Neural cell (in vitro differentiated cells): ENCODE data around the gene DNAJB7. TPM values are rescaled to one million over a fixed set of nuclear protein-coding genes. Genes with fewer than 3 reads are reported as not detected.

Experiments
- H2AFZ ChIP-seq: fragments of 200-600, 300-800 bp; sonication (generic), shearing (Covaris generic); 2 replicates; pipeline ENCODE4 v1.6.0; 2014; ENCODE audit warnings: low read depth, mild to moderate bottlenecking, antibody characterized with exemption, low read length, moderate library complexity
- H3F3A ChIP-seq: fragments of 200-600 bp; shearing (Covaris generic); 2 replicates; pipeline ENCODE4 v1.6.1; 2016; ENCODE audit warnings: mild to moderate bottlenecking, moderate library complexity, mixed read lengths, antibody characterized with exemption, low read length; ENCODE audit not compliant: insufficient read depth, poor library complexity, severe bottlenecking
- H3K27ac ChIP-seq: fragments of 200-600, 300-800 bp; sonication (generic), shearing (Covaris generic); 2 replicates; pipeline ENCODE4 v1.5.1; 2014; ENCODE audit warnings: mild to moderate bottlenecking, low read length, moderate library complexity
- H3K27me3 ChIP-seq: fragments of 300-800, 200-600 bp; sonication (generic), shearing (Covaris generic); 2 replicates; pipeline ENCODE4 v1.6.0; 2014; ENCODE audit warnings: mild to moderate bottlenecking, low read depth, low read length, moderate library complexity; ENCODE audit not compliant: insufficient read depth
- H3K36me3 ChIP-seq: fragments of 300-800, 200-600 bp; sonication (generic), shearing (Covaris generic); 2 replicates; pipeline ENCODE4 v1.5.1; 2014; ENCODE audit warnings: mild to moderate bottlenecking, antibody characterized with exemption, low read length, moderate library complexity; ENCODE audit not compliant: insufficient read depth
- H3K4me2 ChIP-seq: fragments of 300-800, 200-600 bp; sonication (generic), shearing (Covaris generic); 2 replicates; pipeline ENCODE4 v1.6.0; 2014; ENCODE audit warnings: mild to moderate bottlenecking, low read length
- H3K4me3 ChIP-seq: fragments of 300-800, 200-600 bp; sonication (generic), shearing (Covaris generic); 2 replicates; pipeline ENCODE4 v1.5.1; 2014; ENCODE audit warnings: mild to moderate bottlenecking, low read length, moderate library complexity
- H3K79me2 ChIP-seq: fragments of 200-600 bp; shearing (Covaris generic); replicated peaks from 2 replicates; pipeline ENCODE4 v1.6.0; 2014; ENCODE audit warnings: mild to moderate bottlenecking, low read length, moderate library complexity; ENCODE audit not compliant: insufficient read depth
- H3K9ac ChIP-seq: fragments of 300-800, 200-600 bp; sonication (generic), shearing (Covaris generic); 2 replicates; pipeline ENCODE4 v1.6.1; 2016; ENCODE audit warnings: mild to moderate bottlenecking, low read length, mixed read lengths
- H3K9me2 ChIP-seq: fragments of 200-600 bp; shearing (Covaris generic); 2 replicates; pipeline ENCODE4 v1.6.1; 2016; ENCODE audit warnings: mild to moderate bottlenecking, low read length, mixed read lengths; ENCODE audit not compliant: insufficient read depth
- H3K9me3 ChIP-seq: fragments of 200-600, 300-800 bp; sonication (generic), shearing (Covaris generic); 2 replicates; pipeline ENCODE4 v1.6.1; 2016; ENCODE audit warnings: mild to moderate bottlenecking, mixed run types, low read length, moderate library complexity, mixed read lengths
- H4K20me1 ChIP-seq: fragments of 200-600 bp; shearing (Covaris generic); 2 replicates; pipeline ENCODE4 v1.6.1; 2016; ENCODE audit warnings: mild to moderate bottlenecking, mixed run types; ENCODE audit not compliant: insufficient read depth
- CTCF ChIP-seq: fragments of 450-650 bp; IDR thresholded peaks from 2 replicates; pipeline ENCODE4 v1.5.1; 2014; ENCODE audit warnings: antibody characterized with exemption, mild to moderate bottlenecking, moderate library complexity; ENCODE audit not compliant: poor library complexity, severe bottlenecking
- EP300 ChIP-seq: fragments of 450-650 bp; conservative IDR thresholded peaks from 2 replicates; pipeline ENCODE4 v1.6.1; 2014; ENCODE audit warnings: antibody characterized with exemption, mild to moderate bottlenecking, moderate library complexity; ENCODE audit not compliant: poor library complexity, severe bottlenecking
- EZH2 ChIP-seq: fragments of 200-600, 300-800 bp; shearing (Covaris generic), sonication (generic); IDR thresholded peaks from 2 replicates; pipeline ENCODE4 v1.6.1; 2014; ENCODE audit warnings: antibody characterized with exemption, low read length, borderline replicate concordance, mild to moderate bottlenecking; ENCODE audit not compliant: insufficient read depth, poor library complexity, severe bottlenecking
- MXI1 ChIP-seq: fragments of 450-650 bp; conservative IDR thresholded peaks from 2 replicates; pipeline ENCODE4 v1.6.1; 2014; ENCODE audit warnings: antibody characterized with exemption, mild to moderate bottlenecking; ENCODE audit not compliant: poor library complexity, severe bottlenecking
- POLR2AphosphoS5 ChIP-seq: IDR thresholded peaks from 2 replicates; pipeline ENCODE4 v1.6.1; 2012
- RAD21 ChIP-seq: fragments of 450-650 bp; conservative IDR thresholded peaks from 2 replicates; pipeline ENCODE4 v1.6.1; 2014; ENCODE audit warnings: antibody characterized with exemption, mild to moderate bottlenecking, moderate library complexity
- REST ChIP-seq: IDR thresholded peaks from 2 replicates; pipeline ENCODE4 v1.6.1; 2012; ENCODE audit warnings: borderline replicate concordance
- SMC3 ChIP-seq: fragments of 450-650 bp; conservative IDR thresholded peaks from 2 replicates; pipeline ENCODE4 v1.6.1; 2014; ENCODE audit warnings: antibody characterized with exemption, mild to moderate bottlenecking, moderate library complexity; ENCODE audit not compliant: poor library complexity
- TAF1 ChIP-seq: IDR thresholded peaks from 2 replicates; pipeline ENCODE4 v1.6.1; 2012; ENCODE audit warnings: low read depth
- polyA plus RNA-seq: library from polyadenylated mRNA; depleted of rRNA; stranded (reverse); fragments of >200 nt; gene quantifications from 2 replicates; pipeline ENCODE4 v1.2.3, GENCODE V29; 2014

The DNAJB7 gene
- polyA plus RNA-seq, 1 donor from 2014 or later: not detected

- Histone ChIP-seq H3K27me3 (no peaks in the 10 kb centered on the region), H3K9ac (peak within 1 kb of the TSS; percentile 92), H3K79me2 (peaks cover 81% of the 10 kb centered on the region), H2AFZ (peak within 1 kb of the TSS; percentile 95), H3K9me3 (no peaks in the 10 kb centered on the region), H3K4me2 (peak within 1 kb of the TSS; percentile 71), H4K20me1 (peaks cover 3% of the 10 kb centered on the region), H3F3A (peaks cover 4% of the 10 kb centered on the region), H3K36me3 (no peaks in the 10 kb centered on the region), H3K9me2 (no peaks in the 10 kb centered on the region), H3K4me3 (peak within 1 kb of the TSS; percentile 85), H3K27ac (peak within 1 kb of the TSS; percentile 97)
- TF ChIP-seq EZH2 (no peak), CTCF (peak; percentile 61), TAF1 (peak; percentile 23), POLR2AphosphoS5 (peak; percentile 97), EP300 (peak; percentile 93), MXI1 (peak; percentile 86), SMC3 (peak; percentile 14), REST (peak; percentile 71), RAD21 (no peak)
Observed at GRCh38 chr22:40856513-40857308, 5.2 kb downstream of the DNAJB7 start, which contains the start of the genes ST13 and XPNPEP3. ST13 (minus strand) TSS chr22:40856639; CDS start chr22:40856540, 99 bp downstream. XPNPEP3 (plus strand) TSS chr22:40857148; CDS start chr22:40857182, 34 bp downstream.

GRCh38 chr22:40855979-40856512, 5.9 kb downstream of the DNAJB7 start:
- no peaks in the 10 kb centered on the region for H3K9me3 ChIP-seq
- peak overlapping the region; percentile 92 for H3K9ac ChIP-seq
- H3K9me2 ChIP-seq: no peaks in the 10 kb centered on the region
- H2AFZ ChIP-seq: peak overlapping the region; percentile 73
- H3K4me2 ChIP-seq: peak overlapping the region; percentile 56
- H3K27me3 ChIP-seq: no peaks in the 10 kb centered on the region
- H3K4me3 ChIP-seq: peak overlapping the region; percentile 85
- H3K79me2 ChIP-seq: peaks cover 88% of the 10 kb centered on the region
- no peaks in the 10 kb centered on the region for H3K36me3 ChIP-seq
- H3F3A ChIP-seq: peaks cover 4% of the 10 kb centered on the region
- TF ChIP-seq SMC3 (peak; percentile 16), TAF1 (peak; percentile 69), RAD21 (no peak), CTCF (no peak), POLR2AphosphoS5 (no peak), EP300 (no peak), REST (peak; percentile 44), EZH2 (no peak), MXI1 (peak; percentile 61)
- peaks cover 3% of the 10 kb centered on the region for H4K20me1 ChIP-seq
- peak overlapping the region; percentile 97 for H3K27ac ChIP-seq
